ENCODE data around the gene EEF1AKMT1.

The EEF1AKMT1 gene

DNA sequence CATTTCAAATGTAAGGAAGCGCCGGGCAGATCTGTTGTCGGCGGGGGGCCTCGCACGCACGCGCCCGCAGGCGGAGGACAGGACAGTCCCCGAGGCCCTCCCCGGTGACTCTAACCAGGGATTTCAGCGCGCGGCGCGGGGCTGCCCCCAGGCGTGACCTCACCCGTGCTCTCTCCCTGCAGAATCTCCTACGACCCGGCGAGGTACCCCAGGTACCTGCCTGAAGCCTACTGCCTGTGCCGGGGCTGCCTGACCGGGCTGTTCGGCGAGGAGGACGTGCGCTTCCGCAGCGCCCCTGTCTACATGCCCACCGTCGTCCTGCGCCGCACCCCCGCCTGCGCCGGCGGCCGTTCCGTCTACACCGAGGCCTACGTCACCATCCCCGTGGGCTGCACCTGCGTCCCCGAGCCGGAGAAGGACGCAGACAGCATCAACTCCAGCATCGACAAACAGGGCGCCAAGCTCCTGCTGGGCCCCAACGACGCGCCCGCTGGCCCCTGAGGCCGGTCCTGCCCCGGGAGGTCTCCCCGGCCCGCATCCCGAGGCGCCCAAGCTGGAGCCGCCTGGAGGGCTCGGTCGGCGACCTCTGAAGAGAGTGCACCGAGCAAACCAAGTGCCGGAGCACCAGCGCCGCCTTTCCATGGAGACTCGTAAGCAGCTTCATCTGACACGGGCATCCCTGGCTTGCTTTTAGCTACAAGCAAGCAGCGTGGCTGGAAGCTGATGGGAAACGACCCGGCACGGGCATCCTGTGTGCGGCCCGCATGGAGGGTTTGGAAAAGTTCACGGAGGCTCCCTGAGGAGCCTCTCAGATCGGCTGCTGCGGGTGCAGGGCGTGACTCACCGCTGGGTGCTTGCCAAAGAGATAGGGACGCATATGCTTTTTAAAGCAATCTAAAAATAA lies 52.1 kb downstream of the EEF1AKMT1 start:
- TF ChIP-seq, protein P1, sequence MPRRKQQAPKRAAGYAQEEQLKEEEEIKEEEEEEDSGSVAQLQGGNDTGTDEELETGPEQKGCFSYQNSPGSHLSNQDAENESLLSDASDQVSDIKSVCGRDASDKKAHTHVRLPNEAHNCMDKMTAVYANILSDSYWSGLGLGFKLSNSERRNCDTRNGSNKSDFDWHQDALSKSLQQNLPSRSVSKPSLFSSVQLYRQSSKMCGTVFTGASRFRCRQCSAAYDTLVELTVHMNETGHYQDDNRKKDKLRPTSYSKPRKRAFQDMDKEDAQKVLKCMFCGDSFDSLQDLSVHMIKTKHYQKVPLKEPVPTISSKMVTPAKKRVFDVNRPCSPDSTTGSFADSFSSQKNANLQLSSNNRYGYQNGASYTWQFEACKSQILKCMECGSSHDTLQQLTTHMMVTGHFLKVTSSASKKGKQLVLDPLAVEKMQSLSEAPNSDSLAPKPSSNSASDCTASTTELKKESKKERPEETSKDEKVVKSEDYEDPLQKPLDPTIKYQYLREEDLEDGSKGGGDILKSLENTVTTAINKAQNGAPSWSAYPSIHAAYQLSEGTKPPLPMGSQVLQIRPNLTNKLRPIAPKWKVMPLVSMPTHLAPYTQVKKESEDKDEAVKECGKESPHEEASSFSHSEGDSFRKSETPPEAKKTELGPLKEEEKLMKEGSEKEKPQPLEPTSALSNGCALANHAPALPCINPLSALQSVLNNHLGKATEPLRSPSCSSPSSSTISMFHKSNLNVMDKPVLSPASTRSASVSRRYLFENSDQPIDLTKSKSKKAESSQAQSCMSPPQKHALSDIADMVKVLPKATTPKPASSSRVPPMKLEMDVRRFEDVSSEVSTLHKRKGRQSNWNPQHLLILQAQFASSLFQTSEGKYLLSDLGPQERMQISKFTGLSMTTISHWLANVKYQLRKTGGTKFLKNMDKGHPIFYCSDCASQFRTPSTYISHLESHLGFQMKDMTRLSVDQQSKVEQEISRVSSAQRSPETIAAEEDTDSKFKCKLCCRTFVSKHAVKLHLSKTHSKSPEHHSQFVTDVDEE (CRISPR knock-in tag; IDR thresholded peaks at IDR 0.05): no peak
- TF ChIP-seq CSDC2 (CRISPR knock-in tag; IDR thresholded peaks at IDR 0.05) (no peak), TOX (CRISPR knock-in tag; IDR thresholded peaks at IDR 0.05; ENCODE audit: borderline replicate concordance) (no peak), OSR1 (CRISPR knock-in tag; IDR thresholded peaks at IDR 0.05) (no peak), ZNF70 (CRISPR knock-in tag; IDR thresholded peaks at IDR 0.05) (no peak), ZFP3 (CRISPR knock-in tag; IDR thresholded peaks at IDR 0.05) (no peak), GLIS3 (CRISPR knock-in tag; IDR thresholded peaks at IDR 0.05) (no peak)
- peak; percentile 86 for ATAC-seq

DNA sequence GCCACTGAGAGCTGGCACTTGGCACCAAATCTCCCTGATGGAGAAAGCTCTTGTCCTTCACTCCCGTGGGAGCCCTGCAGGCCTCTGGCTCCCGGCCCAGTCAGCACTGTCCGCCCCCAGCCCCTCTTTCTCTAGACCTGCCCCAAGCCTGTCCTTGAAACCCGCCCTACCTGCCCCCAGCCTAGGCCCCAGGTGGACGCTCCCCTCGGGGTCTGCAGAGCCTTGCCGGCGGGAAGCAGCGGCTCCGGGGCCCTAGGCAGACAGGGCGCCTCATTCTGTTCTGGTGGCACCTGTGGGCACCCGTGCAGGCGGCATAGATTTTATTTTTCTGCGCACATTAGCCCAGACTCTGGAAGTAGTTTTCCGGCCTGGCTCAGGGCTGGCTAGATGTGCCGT lies 52.7 kb downstream of the EEF1AKMT1 start:
- no peak for ATAC-seq
- no peak for TF ChIP-seq GLIS3 (CRISPR knock-in tag; IDR thresholded peaks at IDR 0.05)
- TF ChIP-seq ARNTL (CRISPR knock-in tag; IDR thresholded peaks at IDR 0.05; ENCODE audit: borderline replicate concordance, low read depth): no peak
- TF ChIP-seq CSDC2 (CRISPR knock-in tag; IDR thresholded peaks at IDR 0.05): no peak
- no peak for TF ChIP-seq ISL1 (CRISPR knock-in tag; IDR thresholded peaks at IDR 0.05)
- no peak for TF ChIP-seq TOX (CRISPR knock-in tag; IDR thresholded peaks at IDR 0.05; ENCODE audit: borderline replicate concordance)

DNA sequence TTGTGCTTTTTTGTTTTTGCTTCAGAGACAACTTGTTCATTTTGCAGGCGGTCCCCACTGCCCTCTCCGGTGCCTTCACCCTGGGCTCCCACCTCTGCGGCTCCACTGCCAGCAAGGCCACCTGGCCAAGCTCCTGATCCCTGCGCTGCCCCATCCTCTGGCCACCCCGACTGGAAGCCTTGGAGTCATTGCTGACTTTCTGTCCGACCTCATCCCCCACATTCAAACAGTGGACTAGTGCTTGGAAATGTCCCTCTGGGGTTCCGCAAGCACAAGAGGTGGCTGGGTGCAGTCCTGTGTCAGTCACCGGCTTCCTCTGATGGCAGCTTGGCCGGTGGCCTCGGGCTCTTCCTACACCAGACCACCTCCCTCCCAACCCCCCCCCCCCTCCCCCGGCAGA lies 53.3 kb downstream of the EEF1AKMT1 start:
- no peak for ATAC-seq

More for the DNA sequence above, 53.3 kb downstream of the EEF1AKMT1 start:
- no peak for TF ChIP-seq GLIS3 (CRISPR knock-in tag; IDR thresholded peaks at IDR 0.05)
- no peak for TF ChIP-seq ISL1 (CRISPR knock-in tag; IDR thresholded peaks at IDR 0.05)
- TF ChIP-seq, protein P2, sequence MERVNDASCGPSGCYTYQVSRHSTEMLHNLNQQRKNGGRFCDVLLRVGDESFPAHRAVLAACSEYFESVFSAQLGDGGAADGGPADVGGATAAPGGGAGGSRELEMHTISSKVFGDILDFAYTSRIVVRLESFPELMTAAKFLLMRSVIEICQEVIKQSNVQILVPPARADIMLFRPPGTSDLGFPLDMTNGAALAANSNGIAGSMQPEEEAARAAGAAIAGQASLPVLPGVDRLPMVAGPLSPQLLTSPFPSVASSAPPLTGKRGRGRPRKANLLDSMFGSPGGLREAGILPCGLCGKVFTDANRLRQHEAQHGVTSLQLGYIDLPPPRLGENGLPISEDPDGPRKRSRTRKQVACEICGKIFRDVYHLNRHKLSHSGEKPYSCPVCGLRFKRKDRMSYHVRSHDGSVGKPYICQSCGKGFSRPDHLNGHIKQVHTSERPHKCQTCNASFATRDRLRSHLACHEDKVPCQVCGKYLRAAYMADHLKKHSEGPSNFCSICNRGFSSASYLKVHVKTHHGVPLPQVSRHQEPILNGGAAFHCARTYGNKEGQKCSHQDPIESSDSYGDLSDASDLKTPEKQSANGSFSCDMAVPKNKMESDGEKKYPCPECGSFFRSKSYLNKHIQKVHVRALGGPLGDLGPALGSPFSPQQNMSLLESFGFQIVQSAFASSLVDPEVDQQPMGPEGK (CRISPR knock-in tag; IDR thresholded peaks at IDR 0.05; ENCODE audit: borderline replicate concordance): no peak
- TF ChIP-seq ZFP30 (CRISPR knock-in tag; IDR thresholded peaks at IDR 0.05): no peak
- TF ChIP-seq RARB (CRISPR knock-in tag; IDR thresholded peaks at IDR 0.05): no peak
- TF ChIP-seq ZNF70 (CRISPR knock-in tag; IDR thresholded peaks at IDR 0.05): no peak
- TF ChIP-seq TOX (CRISPR knock-in tag; IDR thresholded peaks at IDR 0.05; ENCODE audit: borderline replicate concordance): no peak
- no peak for TF ChIP-seq ZNF565 (CRISPR knock-in tag; conservative IDR thresholded peaks at IDR 0.05; ENCODE audit: low read depth)
- TF ChIP-seq, protein P3, sequence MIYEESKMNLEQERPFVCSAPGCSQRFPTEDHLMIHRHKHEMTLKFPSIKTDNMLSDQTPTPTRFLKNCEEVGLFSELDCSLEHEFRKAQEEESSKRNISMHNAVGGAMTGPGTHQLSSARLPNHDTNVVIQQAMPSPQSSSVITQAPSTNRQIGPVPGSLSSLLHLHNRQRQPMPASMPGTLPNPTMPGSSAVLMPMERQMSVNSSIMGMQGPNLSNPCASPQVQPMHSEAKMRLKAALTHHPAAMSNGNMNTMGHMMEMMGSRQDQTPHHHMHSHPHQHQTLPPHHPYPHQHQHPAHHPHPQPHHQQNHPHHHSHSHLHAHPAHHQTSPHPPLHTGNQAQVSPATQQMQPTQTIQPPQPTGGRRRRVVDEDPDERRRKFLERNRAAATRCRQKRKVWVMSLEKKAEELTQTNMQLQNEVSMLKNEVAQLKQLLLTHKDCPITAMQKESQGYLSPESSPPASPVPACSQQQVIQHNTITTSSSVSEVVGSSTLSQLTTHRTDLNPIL (CRISPR knock-in tag; IDR thresholded peaks at IDR 0.05; ENCODE audit: low read depth): no peak
- no peak for TF ChIP-seq PPARA (CRISPR knock-in tag; IDR thresholded peaks at IDR 0.05; ENCODE audit: borderline replicate concordance)
- no peak for TF ChIP-seq CSDC2 (CRISPR knock-in tag; IDR thresholded peaks at IDR 0.05)
- TF ChIP-seq SNAI2 (CRISPR knock-in tag; IDR thresholded peaks at IDR 0.05): no peak
- TF ChIP-seq ESRRG (CRISPR knock-in tag; IDR thresholded peaks at IDR 0.05): no peak
- no peak for TF ChIP-seq ARNTL (CRISPR knock-in tag; IDR thresholded peaks at IDR 0.05; ENCODE audit: borderline replicate concordance, low read depth)
- TF ChIP-seq, protein P1 (CRISPR knock-in tag; IDR thresholded peaks at IDR 0.05): no peak
- no peak for TF ChIP-seq ZC3H10 (CRISPR knock-in tag; IDR thresholded peaks at IDR 0.05)
- TF ChIP-seq, protein P4, sequence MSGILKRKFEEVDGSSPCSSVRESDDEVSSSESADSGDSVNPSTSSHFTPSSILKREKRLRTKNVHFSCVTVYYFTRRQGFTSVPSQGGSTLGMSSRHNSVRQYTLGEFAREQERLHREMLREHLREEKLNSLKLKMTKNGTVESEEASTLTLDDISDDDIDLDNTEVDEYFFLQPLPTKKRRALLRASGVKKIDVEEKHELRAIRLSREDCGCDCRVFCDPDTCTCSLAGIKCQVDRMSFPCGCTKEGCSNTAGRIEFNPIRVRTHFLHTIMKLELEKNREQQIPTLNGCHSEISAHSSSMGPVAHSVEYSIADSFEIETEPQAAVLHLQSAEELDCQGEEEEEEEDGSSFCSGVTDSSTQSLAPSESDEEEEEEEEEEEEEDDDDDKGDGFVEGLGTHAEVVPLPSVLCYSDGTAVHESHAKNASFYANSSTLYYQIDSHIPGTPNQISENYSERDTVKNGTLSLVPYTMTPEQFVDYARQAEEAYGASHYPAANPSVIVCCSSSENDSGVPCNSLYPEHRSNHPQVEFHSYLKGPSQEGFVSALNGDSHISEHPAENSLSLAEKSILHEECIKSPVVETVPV (CRISPR knock-in tag; IDR thresholded peaks at IDR 0.05): no peak
- TF ChIP-seq, protein P5, sequence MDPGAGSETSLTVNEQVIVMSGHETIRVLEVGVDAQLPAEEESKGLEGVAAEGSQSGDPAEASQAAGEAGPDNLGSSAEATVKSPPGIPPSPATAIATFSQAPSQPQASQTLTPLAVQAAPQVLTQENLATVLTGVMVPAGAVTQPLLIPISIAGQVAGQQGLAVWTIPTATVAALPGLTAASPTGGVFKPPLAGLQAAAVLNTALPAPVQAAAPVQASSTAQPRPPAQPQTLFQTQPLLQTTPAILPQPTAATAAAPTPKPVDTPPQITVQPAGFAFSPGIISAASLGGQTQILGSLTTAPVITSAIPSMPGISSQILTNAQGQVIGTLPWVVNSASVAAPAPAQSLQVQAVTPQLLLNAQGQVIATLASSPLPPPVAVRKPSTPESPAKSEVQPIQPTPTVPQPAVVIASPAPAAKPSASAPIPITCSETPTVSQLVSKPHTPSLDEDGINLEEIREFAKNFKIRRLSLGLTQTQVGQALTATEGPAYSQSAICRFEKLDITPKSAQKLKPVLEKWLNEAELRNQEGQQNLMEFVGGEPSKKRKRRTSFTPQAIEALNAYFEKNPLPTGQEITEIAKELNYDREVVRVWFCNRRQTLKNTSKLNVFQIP (CRISPR knock-in tag; IDR thresholded peaks at IDR 0.05; ENCODE audit: borderline replicate concordance, low read depth): no peak

Data from SK-N-SH treated with all-trans-retinoic acid at 6 μM for 48 hours (cell line).